Iris pigment epithelial cell (primary cell): ENCODE results near the gene JAG2.

Source experiments
- DNase-seq: peaks from one replicate; pipeline ENCODE4 v3.0.0-alpha.2; 2011; ENCODE audit warnings: low read depth

Gene JAG2

DNA sequence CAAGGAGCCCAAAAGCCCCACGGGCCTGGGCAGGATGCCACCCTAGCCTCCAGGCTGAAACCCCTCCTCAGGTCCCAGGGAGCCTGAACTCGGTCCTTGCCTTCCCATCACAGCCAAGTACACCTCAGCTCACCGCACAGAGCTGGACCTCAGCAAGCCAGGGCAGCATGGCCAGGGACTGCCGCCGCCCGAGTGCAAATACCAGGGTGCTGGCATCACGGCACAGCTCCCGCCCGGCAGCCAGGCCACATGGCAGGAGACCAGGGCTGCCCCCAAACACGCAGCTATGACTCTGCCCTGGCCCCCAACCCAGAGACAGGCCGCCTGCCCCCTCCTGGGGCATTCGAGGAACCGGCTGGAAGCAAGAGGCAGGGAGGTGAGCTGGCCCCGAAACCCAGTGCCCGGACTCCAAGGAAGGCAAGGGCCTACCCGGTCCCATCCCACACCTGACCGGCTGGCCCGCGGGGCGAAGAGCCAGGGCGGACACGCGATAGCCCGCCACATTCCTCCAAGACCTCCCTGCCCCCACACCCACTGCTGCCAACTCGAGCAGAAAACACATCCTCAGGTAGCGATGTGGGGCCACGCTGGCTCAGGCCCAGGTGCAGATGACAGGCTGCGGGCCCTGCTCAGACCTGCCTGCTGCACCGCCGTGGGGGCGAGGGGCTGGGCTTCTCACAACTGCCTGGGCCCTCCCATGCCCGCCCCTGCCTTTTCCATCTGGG lies 2.7 kb downstream of the JAG2 start:
- no peak for DNase-seq

DNA sequence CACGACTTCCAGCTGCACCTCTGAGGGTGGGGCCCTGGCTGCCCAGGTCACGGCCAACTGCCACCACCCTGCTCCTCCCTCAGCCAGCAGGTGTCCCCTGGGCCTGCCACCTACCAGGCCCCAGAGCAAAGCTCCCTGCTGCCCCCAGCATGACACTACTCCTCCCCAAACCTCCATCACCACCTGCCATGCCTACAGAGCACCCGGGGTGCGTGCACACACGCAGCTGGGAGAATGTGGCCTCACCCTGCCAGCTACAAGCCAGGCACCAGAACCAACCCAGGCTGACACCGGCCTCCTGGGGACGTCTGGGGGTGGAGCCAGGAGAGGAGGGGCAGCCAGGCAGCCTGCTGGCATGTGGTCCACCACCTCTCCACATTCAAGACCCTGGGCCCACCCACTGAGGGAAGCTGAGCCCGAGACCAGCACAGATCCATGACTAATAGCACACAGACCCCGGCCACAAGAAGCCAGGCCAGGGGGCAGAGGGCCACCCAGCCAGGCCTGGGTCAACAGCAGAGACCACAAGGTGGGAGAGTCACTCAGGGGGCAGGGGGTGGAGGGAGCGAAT lies 3.4 kb downstream of the JAG2 start:
- no peak for DNase-seq

GRCh38 chr14:105163040-105163742 lies 5.4 kb downstream of the JAG2 start:
- DNase-seq = no peak

GRCh38 chr14:105162669-105162979 lies 6.0 kb downstream of the JAG2 start:
- no peak for DNase-seq

- DNase-seq = peak; percentile 23
These were observed 6.5 kb downstream of the JAG2 start for GRCh38 chr14:105161964-105162668.

DNA sequence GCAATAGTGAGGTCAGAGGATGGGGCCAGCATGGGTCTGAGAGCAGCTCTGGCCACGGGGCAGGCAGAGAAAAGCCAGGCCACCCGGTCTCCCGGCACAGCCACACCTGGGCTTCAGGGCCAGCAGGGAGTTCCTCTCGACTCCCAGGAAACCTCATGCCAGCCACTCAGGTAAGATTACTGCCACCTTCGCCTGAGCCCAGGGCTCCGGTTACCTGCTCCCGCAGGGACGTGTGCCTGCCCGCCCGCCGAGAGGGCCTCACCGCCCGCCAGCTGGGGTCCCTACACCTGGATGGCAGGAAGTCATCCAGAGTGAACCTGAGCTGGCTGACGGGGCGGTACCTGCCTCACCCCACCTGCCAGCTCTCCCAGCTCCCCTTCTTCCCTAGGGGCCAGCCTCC lies 7.3 kb downstream of the JAG2 start:
- no peak for DNase-seq

DNA sequence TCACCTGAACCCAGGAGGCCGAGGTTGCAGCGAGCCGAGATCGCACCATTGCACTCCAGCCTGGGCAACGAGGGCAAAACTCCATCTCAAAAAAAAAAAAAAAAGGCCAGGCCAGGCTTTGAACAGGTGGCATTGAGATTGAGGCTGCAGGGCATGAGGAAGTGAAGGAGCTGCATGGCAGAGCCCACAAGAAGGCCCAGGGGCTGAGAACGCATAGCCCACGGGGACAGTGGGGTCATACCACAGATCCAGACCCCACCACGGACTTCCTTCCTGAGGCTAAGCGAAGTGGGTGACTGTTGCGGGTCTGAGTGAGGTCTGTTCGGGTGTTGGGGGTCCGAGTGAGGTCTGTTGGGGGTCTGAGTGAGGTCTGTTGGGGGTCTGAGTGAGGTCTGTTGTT lies 7.8 kb downstream of the JAG2 start:
- no peak for DNase-seq

- DNase-seq = no peak
These were observed 9.2 kb downstream of the JAG2 start for GRCh38 chr14:105159344-105159743.

GRCh38 chr14:105158794-105159193 lies 9.8 kb downstream of the JAG2 start:
- DNase-seq = no peak

- no peak for DNase-seq
These were observed 10.7 kb downstream of the JAG2 start for GRCh38 chr14:105157872-105158271.

GRCh38 chr14:105156414-105157375 lies 11.9 kb downstream of the JAG2 start:
- DNase-seq = no peak

GRCh38 chr14:105155681-105156413 lies 12.7 kb downstream of the JAG2 start:
- no peak for DNase-seq

DNA sequence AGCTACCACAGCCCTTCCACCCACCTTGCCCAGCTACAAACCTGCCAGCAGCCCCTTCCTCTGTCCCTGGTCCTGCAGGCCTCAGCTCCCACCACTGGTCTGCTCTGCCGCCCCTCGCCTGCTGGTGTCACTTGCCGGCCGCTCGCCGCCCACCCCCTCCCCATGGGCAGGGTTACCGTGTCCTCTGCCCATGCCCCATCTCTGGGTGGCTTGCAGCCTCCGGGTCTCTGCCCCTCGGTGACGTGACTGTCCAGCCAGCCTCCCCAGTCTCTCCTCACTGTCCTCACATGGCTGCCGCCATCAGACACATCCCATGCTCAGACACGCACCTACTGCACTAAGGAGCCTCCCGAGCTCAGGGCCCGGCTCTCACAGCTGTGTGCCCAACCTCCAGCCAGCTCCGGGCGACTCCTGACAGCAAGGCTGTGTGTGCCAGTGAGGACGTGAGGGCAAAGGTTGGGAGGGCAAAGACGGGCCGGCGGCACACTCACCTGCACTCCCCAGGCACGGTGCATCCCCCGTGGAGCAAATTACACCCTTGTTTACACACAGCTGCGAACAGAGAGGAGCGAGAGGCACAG lies 13.4 kb downstream of the JAG2 start:
- DNase-seq = no peak

- DNase-seq = no peak
These were observed 14.1 kb downstream of the JAG2 start for GRCh38 chr14:105154476-105154871.

DNA sequence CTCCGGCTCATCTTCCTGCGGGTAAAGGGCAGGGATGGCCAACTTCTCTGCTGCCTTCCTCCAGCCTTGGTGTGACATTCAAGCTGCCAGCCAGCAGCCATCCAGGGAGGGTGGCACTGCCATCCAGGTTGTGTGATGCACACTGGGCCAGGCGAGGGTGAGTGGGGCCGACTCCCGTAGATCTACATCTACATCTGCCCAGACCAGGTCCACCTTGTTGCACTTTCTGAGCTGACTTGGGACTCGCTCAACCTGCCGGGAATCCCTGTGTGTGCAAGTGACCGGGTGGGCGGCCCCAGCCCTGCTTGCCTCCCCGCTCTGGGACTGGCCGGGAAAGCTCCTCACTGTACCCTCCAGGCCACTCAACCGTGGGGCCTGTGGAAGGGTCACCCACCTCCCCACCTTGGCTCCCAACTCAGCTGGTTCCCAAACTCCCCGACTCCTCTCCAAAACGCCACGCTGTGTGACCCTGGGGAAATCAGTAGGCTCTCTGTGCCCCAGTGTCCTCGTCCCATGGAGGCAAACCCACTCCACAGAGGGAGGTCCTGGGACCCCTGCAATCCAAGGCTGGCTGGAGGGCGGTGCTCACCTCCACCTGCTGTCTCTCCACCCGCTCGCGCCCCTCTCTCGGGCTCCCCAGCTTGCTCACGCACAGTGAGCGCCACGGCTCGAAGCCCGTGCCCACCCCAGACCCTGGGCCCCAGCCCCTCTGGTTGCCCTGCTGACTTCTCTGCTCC lies 14.7 kb downstream of the JAG2 start:
- no peak for DNase-seq

- DNase-seq = no peak
These were observed 15.2 kb downstream of the JAG2 start for GRCh38 chr14:105153331-105153731.

GRCh38 chr14:105152794-105153241 lies 15.8 kb downstream of the JAG2 start:
- DNase-seq = no peak

DNA sequence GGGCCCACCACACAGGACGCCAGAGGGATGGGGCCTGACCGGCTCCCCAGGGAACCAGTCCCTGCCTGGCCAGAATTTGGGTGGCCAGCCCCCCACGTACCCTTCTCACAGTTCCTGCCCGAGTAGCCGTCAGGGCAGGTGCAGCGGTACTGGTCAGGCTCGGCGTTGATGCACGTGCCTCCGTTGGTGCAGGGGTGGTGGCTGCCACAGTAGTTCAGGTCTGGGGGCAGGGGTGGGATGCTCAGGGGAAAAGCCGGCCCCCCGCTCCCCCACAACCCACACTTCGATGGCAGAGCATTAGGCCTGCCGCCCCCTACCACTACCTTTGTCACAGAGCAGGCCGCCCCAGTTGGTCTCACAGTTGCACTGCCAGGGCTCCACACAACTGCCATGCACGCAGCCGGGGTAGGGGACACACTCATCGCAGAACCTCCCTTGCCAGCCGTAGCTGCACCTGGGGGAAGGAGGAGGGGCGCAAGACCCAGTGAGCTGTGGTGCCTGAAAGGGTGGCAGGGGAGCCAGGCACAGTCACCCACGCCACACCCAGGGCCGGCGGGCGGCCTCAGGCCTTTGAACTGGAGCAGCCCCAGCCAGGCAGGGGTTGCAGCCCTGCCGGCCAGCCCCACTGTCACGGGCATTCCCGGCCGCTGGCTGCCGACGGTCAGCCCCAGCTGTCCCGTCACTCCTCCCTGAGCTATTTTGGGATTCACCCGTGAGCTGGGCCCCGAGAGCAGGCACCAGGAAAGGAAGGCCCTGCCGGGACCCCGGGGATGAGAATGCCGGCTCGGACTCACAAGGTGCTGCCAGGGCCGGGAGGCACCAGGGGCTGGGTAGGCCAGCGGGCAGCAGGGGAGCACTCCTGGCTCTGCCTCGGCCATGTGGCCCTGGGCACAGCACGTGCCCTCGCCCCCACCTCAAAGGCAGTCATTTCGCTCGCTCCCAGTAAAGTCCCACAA lies 16.5 kb downstream of the JAG2 start:
- DNase-seq = no peak
